ENCODE measurements around the gene CCBE1. TPM values are rescaled to one million over a fixed set of nuclear protein-coding genes. Genes with fewer than 3 reads are reported as not detected.

CCBE1 gene
- total RNA-seq, 3 donors from 2014 or later (not counting 1 experiment from before 2014, with no cell fraction given), result 0.05 TPM; not detected in 2

GRCh38 chr18:59664329-59664728 is 32.9 kb downstream of the CCBE1 start:
- ATAC-seq, result no peak
- Histone ChIP-seq H3K4me1 (ENCODE audit: control insufficient read depth, insufficient read depth, low read length) (no peaks in the 10 kb centered on the region), H3K27me3 (ENCODE audit: control insufficient read depth, insufficient read depth, low read length) (no peaks in the 10 kb centered on the region), H3K4me3 (ENCODE audit: low read length) (no peak overlapping the region), H3K9me3 (ENCODE audit: control insufficient read depth, insufficient read depth, low read length) (no peaks in the 10 kb centered on the region), H3K27ac (ENCODE audit: low read length) (no peak overlapping the region), H3K36me3 (ENCODE audit: control insufficient read depth, insufficient read depth, low read length) (no peaks in the 10 kb centered on the region)
- DNase-seq, result no peak
- intact Hi-C loops (cut with micrococcal nuclease), result no loop called here
- Mint-ChIP-seq H3K27ac (no peak overlapping the region), H3K4me1 (no peaks in the 10 kb centered on the region), H3K36me3 (no peaks in the 10 kb centered on the region), H3K4me3 (no peak overlapping the region), H3K9me3 (no peaks in the 10 kb centered on the region), H3K27me3 (ENCODE audit: low read depth in 2 of 2) (peaks cover 0 to 7% of the 10 kb centered on the region in 2 donors)
- 84% methylated on average over 3 of the region's 3 CpGs for WGBS (ENCODE audit: insufficient coverage)
- no peak for TF ChIP-seq CTCF (IDR thresholded peaks at IDR 0.05)

DNA sequence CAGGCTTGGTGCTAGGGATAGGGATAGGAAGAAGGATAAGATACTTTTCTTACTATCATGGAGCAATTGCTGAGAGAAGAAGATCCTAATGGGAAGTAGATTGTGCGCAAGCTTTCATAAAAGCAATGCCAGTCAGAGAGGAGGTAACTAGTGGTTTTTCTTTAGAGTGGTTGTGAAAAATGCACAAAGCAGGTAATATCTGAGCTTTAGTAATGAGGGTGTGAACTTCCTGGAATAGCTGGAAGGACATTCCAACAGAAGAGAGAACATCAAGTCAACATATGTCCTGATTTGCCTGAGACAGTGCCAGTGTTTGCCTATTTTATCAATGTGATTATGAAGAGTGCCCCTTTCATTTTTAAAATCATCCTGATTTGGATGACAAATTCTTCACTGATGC is 34.1 kb downstream of the CCBE1 start:
- H3K4me1 Mint-ChIP-seq, result no peaks in the 10 kb centered on the region
- no peak overlapping the region for H3K4me3 Mint-ChIP-seq
- ATAC-seq, result no peak
- H3K27ac Mint-ChIP-seq, result no peak overlapping the region
- H3K36me3 Mint-ChIP-seq, result no peaks in the 10 kb centered on the region
- H3K9me3 Mint-ChIP-seq, result no peaks in the 10 kb centered on the region
- no peak overlapping the region for H3K4me3 ChIP-seq (ENCODE audit: low read length)
- H3K9me3 ChIP-seq (ENCODE audit: control insufficient read depth, insufficient read depth, low read length), result no peaks in the 10 kb centered on the region
- H3K4me1 ChIP-seq (ENCODE audit: control insufficient read depth, insufficient read depth, low read length), result no peaks in the 10 kb centered on the region
- no peak for DNase-seq
- TF ChIP-seq CTCF (IDR thresholded peaks at IDR 0.05), result no peak
- no peaks in the 10 kb centered on the region for H3K27me3 ChIP-seq (ENCODE audit: control insufficient read depth, insufficient read depth, low read length)
- no peak overlapping the region for H3K27ac ChIP-seq (ENCODE audit: low read length)
- intact Hi-C loops (cut with micrococcal nuclease), result no loop called here
- peaks cover 0 to 7% of the 10 kb centered on the region in 2 donors for H3K27me3 Mint-ChIP-seq (ENCODE audit: low read depth in 2 of 2)
- WGBS (ENCODE audit: insufficient coverage), result 100% methylated on average over 1 of the region's 1 CpG
- H3K36me3 ChIP-seq (ENCODE audit: control insufficient read depth, insufficient read depth, low read length), result no peaks in the 10 kb centered on the region

GRCh38 chr18:59661891-59662701 is 35.1 kb downstream of the CCBE1 start:
- 81% methylated on average over 2 of the region's 2 CpGs for WGBS (ENCODE audit: insufficient coverage)
- TF ChIP-seq CTCF (IDR thresholded peaks at IDR 0.05), result no peak
- peaks cover 0 to 7% of the 10 kb centered on the region in 2 donors for H3K27me3 Mint-ChIP-seq (ENCODE audit: low read depth in 2 of 2)
- DNase-seq (no peak), ATAC-seq (no peak)
- intact Hi-C loops (cut with micrococcal nuclease), result no loop called here
- Histone ChIP-seq H3K27me3 (ENCODE audit: control insufficient read depth, insufficient read depth, low read length) (no peaks in the 10 kb centered on the region), H3K9me3 (ENCODE audit: control insufficient read depth, insufficient read depth, low read length) (no peaks in the 10 kb centered on the region), H3K4me3 (ENCODE audit: low read length) (no peak overlapping the region), H3K4me1 (ENCODE audit: control insufficient read depth, insufficient read depth, low read length) (no peaks in the 10 kb centered on the region), H3K36me3 (ENCODE audit: control insufficient read depth, insufficient read depth, low read length) (no peaks in the 10 kb centered on the region), H3K27ac (ENCODE audit: low read length) (no peak overlapping the region)
- H3K4me3 Mint-ChIP-seq, result no peak overlapping the region
- no peak overlapping the region for H3K27ac Mint-ChIP-seq
- H3K9me3 Mint-ChIP-seq, result no peaks in the 10 kb centered on the region
- H3K36me3 Mint-ChIP-seq, result no peaks in the 10 kb centered on the region
- H3K4me1 Mint-ChIP-seq, result no peaks in the 10 kb centered on the region

Data from natural killer cell (primary cell).